Suprapubic skin (tissue), 4 donors: ENCODE results near the gene ZNF835. TPM values are rescaled to one million over a fixed set of nuclear protein-coding genes. Genes with fewer than 3 reads are reported as not detected.

Source experiments
- DNase-seq, 2 donors: peaks; one replicate each; pipeline ENCODE4 v3.0.0-alpha.2; 2019; ENCODE audit warnings: low spot score in 2 of 2
- H3K27ac ChIP-seq: fragments of 200-600 bp; sonication (generic); one replicate; pipeline ENCODE4 v1.5.1; 2019
- H3K27me3 ChIP-seq: fragments of 200-600 bp; sonication (generic); one replicate; pipeline ENCODE4 v1.5.1; 2019
- H3K36me3 ChIP-seq: fragments of 200-600 bp; sonication (generic); one replicate; pipeline ENCODE4 v1.5.1; 2019
- H3K4me1 ChIP-seq: fragments of 200-600 bp; sonication (generic); one replicate; pipeline ENCODE4 v1.5.1; 2019
- H3K4me3 ChIP-seq: fragments of 200-600 bp; sonication (generic); one replicate; pipeline ENCODE4 v1.5.1; 2019; ENCODE audit warnings: mild to moderate bottlenecking
- H3K9me3 ChIP-seq: fragments of 200-600 bp; sonication (generic); one replicate; pipeline ENCODE4 v1.5.1; 2019
- CTCF ChIP-seq, 2 donors: fragments of 200-600 bp in 1 of 2; fragments of 450-650 bp in 1 of 2; sonication (generic) in 1 of 2; IDR thresholded peaks; one replicate each; pipeline ENCODE4 v1.5.1; 2016 to 2019; ENCODE audit warnings: antibody characterized with exemption in 2 of 2, mild to moderate bottlenecking in 1 of 2, moderate library complexity in 1 of 2
- EP300 ChIP-seq: sonication (generic); formaldehyde crosslinking; IDR thresholded peaks from one replicate; pipeline ENCODE4 v1.6.1; 2017; ENCODE audit warnings: antibody characterized with exemption
- POLR2A ChIP-seq, 2 donors: fragments of 450-650 bp; IDR thresholded peaks; one replicate each; pipeline ENCODE4 v1.6.1; 2017; ENCODE audit warnings: antibody characterized with exemption in 2 of 2, mild to moderate bottlenecking in 2 of 2, moderate library complexity in 2 of 2
- POLR2AphosphoS5 ChIP-seq, 3 donors: sonication (generic); formaldehyde crosslinking; IDR thresholded peaks; one replicate each; pipeline ENCODE4 v1.6.1; 2017; ENCODE audit warnings: antibody characterized with exemption in 3 of 3
- WGBS: methylation state at CpG from one replicate; pipeline ENCODE4 v1.1.5; 2018; 5-methylcytosine and 5-hydroxymethylcytosine counted together
- total RNA-seq, 4 donors: library from RNA; depleted of rRNA; stranded (reverse); fragments of >200 nt; gene quantifications; one replicate each; pipeline ENCODE4 v1.1.0, GENCODE V29; 2016

ZNF835 gene
- total RNA-seq, 4 donors from 2014 or later: 0.34 to 2.0 (median 1.5) TPM

- TF ChIP-seq POLR2AphosphoS5 (IDR thresholded peaks at IDR 0.05) (no peak), EP300 (no peak), CTCF (IDR thresholded peaks at IDR 0.05) (no peak), POLR2A (IDR thresholded peaks at IDR 0.05) (no peak)
- Histone ChIP-seq H3K4me3 (no peak overlapping the region), H3K9me3 (peaks cover 11% of the 10 kb centered on the region), H3K27ac (no peak overlapping the region), H3K36me3 (no peaks in the 10 kb centered on the region), H3K27me3 (no peaks in the 10 kb centered on the region), H3K4me1 (no peaks in the 10 kb centered on the region)
- DNase-seq: no peak
- 59% methylated on average over 1 of the region's 1 CpG for WGBS
Measured at GRCh38 chr19:56705939-56706338, 34.4 kb upstream of the ZNF835 start.

- 59% methylated on average over 1 of the region's 1 CpG for WGBS
- Histone ChIP-seq H3K36me3 (no peaks in the 10 kb centered on the region), H3K27me3 (no peaks in the 10 kb centered on the region), H3K4me3 (no peak overlapping the region), H3K27ac (no peak overlapping the region), H3K9me3 (peaks cover 6% of the 10 kb centered on the region), H3K4me1 (no peaks in the 10 kb centered on the region)
- no peak for TF ChIP-seq EP300
- no peak for DNase-seq
Measured at GRCh38 chr19:56701895-56702294, 30.3 kb upstream of the ZNF835 start.

GRCh38 chr19:56699552-56699951 is 28.0 kb upstream of the ZNF835 start:
- WGBS: 63% methylated on average over 3 of the region's 3 CpGs
- no peak overlapping the region for H3K4me3 ChIP-seq
- H3K9me3 ChIP-seq: peaks cover 6% of the 10 kb centered on the region
- no peaks in the 10 kb centered on the region for H3K36me3 ChIP-seq
- no peak for TF ChIP-seq POLR2A (IDR thresholded peaks at IDR 0.05)
- no peak for TF ChIP-seq EP300
- no peak for TF ChIP-seq POLR2AphosphoS5 (IDR thresholded peaks at IDR 0.05)
- no peak for TF ChIP-seq CTCF (IDR thresholded peaks at IDR 0.05)
- no peak overlapping the region for H3K27ac ChIP-seq
- H3K27me3 ChIP-seq: no peaks in the 10 kb centered on the region
- no peaks in the 10 kb centered on the region for H3K4me1 ChIP-seq
- no peak for DNase-seq

- Histone ChIP-seq H3K36me3 (no peaks in the 10 kb centered on the region), H3K27ac (no peak overlapping the region), H3K4me1 (no peaks in the 10 kb centered on the region), H3K4me3 (no peak overlapping the region), H3K9me3 (no peaks in the 10 kb centered on the region), H3K27me3 (no peaks in the 10 kb centered on the region)
- WGBS: 69% methylated on average over 8 of the region's 8 CpGs
- TF ChIP-seq CTCF (IDR thresholded peaks at IDR 0.05) (no peak), POLR2A (IDR thresholded peaks at IDR 0.05) (no peak)
- no peak for DNase-seq
Measured at GRCh38 chr19:56692206-56692895, 20.8 kb upstream of the ZNF835 start.

- Histone ChIP-seq H3K27ac (no peak overlapping the region), H3K27me3 (no peaks in the 10 kb centered on the region), H3K4me1 (no peaks in the 10 kb centered on the region), H3K9me3 (no peaks in the 10 kb centered on the region), H3K36me3 (no peaks in the 10 kb centered on the region), H3K4me3 (no peak overlapping the region)
- TF ChIP-seq EP300 (no peak), POLR2A (IDR thresholded peaks at IDR 0.05) (no peak), CTCF (IDR thresholded peaks at IDR 0.05) (no peak), POLR2AphosphoS5 (IDR thresholded peaks at IDR 0.05) (no peak)
- DNase-seq: no peak
- 78% methylated on average over 10 of the region's 10 CpGs for WGBS
Measured at GRCh38 chr19:56690670-56691069, 19.1 kb upstream of the ZNF835 start.

- no peak for DNase-seq
- Histone ChIP-seq H3K4me1 (no peaks in the 10 kb centered on the region), H3K27me3 (no peaks in the 10 kb centered on the region), H3K4me3 (no peak overlapping the region), H3K9me3 (no peaks in the 10 kb centered on the region), H3K36me3 (no peaks in the 10 kb centered on the region), H3K27ac (no peak overlapping the region)
- no peak for TF ChIP-seq EP300
- TF ChIP-seq POLR2AphosphoS5 (IDR thresholded peaks at IDR 0.05): no peak
- no peak for TF ChIP-seq CTCF (IDR thresholded peaks at IDR 0.05)
- TF ChIP-seq POLR2A (IDR thresholded peaks at IDR 0.05): no peak
- 79% methylated on average over 10 of the region's 10 CpGs for WGBS
Measured at GRCh38 chr19:56689198-56689597, 17.6 kb upstream of the ZNF835 start.
